NB4 (cell line): Measurements from ENCODE around the gene GLI3.

ENCODE experiments used
- DNase-seq: peaks from one replicate; pipeline ENCODE4 v3.0.0; 2010; ENCODE audit warnings: low read depth
- H3K4me3 ChIP-seq: one replicate; pipeline ENCODE4 v1.5.1; 2011; ENCODE audit warnings: mild to moderate bottlenecking, low read depth, low read length, moderate library complexity
- MAX ChIP-seq: IDR thresholded peaks from 2 replicates; pipeline ENCODE4 v1.6.1; 2011; ENCODE audit warnings: low read depth, low read length
- MYC ChIP-seq: IDR thresholded peaks from 2 replicates; pipeline ENCODE4 v1.6.1; 2011; ENCODE audit warnings: low read depth, low read length
- POLR2A ChIP-seq: IDR thresholded peaks from 2 replicates; pipeline ENCODE4 v1.6.1; 2011; ENCODE audit warnings: mild to moderate bottlenecking; ENCODE audit not compliant: insufficient read length; ENCODE audit errors: extremely low read depth
- TF ChIP-seq, protein P1 (sequence below): IDR thresholded peaks from one replicate; pipeline ENCODE4 v1.5.1; 2012; ENCODE audit warnings: low read depth, low read length

The GLI3 gene

GRCh38 chr7:41970941-41971340, 266.1 kb downstream of the GLI3 start:
- H3K4me3 ChIP-seq = no peak overlapping the region
- TF ChIP-seq MAX (no peak), MYC (no peak), POLR2A (no peak)
- TF ChIP-seq, protein P1, sequence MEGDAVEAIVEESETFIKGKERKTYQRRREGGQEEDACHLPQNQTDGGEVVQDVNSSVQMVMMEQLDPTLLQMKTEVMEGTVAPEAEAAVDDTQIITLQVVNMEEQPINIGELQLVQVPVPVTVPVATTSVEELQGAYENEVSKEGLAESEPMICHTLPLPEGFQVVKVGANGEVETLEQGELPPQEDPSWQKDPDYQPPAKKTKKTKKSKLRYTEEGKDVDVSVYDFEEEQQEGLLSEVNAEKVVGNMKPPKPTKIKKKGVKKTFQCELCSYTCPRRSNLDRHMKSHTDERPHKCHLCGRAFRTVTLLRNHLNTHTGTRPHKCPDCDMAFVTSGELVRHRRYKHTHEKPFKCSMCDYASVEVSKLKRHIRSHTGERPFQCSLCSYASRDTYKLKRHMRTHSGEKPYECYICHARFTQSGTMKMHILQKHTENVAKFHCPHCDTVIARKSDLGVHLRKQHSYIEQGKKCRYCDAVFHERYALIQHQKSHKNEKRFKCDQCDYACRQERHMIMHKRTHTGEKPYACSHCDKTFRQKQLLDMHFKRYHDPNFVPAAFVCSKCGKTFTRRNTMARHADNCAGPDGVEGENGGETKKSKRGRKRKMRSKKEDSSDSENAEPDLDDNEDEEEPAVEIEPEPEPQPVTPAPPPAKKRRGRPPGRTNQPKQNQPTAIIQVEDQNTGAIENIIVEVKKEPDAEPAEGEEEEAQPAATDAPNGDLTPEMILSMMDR = no peak
- no peak for DNase-seq

DNA sequence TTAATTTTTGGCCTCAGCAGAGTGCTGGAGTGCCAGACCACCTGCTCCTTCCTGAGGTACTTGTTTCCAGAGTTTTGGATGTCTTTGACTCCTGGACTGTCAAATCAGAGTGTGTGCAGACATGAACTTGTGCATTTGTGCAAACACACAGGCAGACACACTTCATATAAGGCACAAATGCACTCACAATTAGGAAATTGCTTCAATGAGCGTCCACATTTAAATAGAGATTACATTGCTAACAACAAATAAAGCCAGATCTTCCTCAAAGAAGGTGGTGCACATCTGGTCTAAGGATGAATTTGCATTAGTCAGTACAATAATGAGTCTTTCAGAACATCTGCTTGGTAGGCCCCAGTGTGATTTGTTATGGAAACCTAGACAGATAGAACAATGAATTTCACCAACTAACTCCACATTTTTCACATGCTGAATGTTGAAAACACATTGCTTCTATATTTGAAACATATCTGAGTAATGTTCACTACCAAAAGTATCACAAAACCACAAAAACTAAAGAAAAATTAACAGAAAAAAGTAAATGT, 267.4 kb downstream of the GLI3 start:
- no peak for TF ChIP-seq POLR2A
- TF ChIP-seq MYC = no peak
- no peak for TF ChIP-seq MAX
- TF ChIP-seq, protein P1 = no peak
- no peak for DNase-seq
- no peak overlapping the region for H3K4me3 ChIP-seq

DNA sequence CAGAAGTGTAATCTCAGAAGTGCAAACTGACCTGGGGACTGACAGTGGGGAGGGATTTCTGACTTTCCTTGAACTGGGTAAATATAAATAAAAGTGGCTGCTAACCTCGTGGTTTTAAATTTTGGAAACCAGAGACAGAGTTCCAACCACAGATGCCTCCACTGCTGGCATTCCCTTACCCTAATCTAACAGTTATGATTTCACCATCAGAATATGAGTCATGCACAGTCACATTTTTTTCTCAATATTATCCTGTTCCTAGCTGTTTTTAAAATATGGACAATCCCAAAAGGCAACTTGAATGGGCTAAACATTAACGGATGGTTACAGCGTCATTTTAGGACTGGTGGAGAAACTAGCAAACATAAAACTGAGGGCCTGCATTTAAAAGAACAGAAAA, 269.9 kb downstream of the GLI3 start:
- DNase-seq = peak; percentile 63
- H3K4me3 ChIP-seq = no peak overlapping the region
- TF ChIP-seq MAX = peak; percentile 41; the same call in 1 of the 2 replicates
- no peak for TF ChIP-seq MYC

- no peak overlapping the region for H3K4me3 ChIP-seq
Measured at GRCh38 chr7:41965951-41966505, 271.0 kb downstream of the GLI3 start.

GRCh38 chr7:41964849-41965745, 271.9 kb downstream of the GLI3 start:
- TF ChIP-seq POLR2A (no peak), MAX (no peak), MYC (no peak)
- TF ChIP-seq, protein P1 = no peak
- DNase-seq = no peak
- no peak overlapping the region for H3K4me3 ChIP-seq

More at GRCh38 chr7:41965951-41966505, 271.0 kb downstream of the GLI3 start:
- DNase-seq = no peak
- no peak for TF ChIP-seq MYC
- TF ChIP-seq, protein P1 = no peak
- TF ChIP-seq MAX = no peak
- no peak for TF ChIP-seq POLR2A

DNA sequence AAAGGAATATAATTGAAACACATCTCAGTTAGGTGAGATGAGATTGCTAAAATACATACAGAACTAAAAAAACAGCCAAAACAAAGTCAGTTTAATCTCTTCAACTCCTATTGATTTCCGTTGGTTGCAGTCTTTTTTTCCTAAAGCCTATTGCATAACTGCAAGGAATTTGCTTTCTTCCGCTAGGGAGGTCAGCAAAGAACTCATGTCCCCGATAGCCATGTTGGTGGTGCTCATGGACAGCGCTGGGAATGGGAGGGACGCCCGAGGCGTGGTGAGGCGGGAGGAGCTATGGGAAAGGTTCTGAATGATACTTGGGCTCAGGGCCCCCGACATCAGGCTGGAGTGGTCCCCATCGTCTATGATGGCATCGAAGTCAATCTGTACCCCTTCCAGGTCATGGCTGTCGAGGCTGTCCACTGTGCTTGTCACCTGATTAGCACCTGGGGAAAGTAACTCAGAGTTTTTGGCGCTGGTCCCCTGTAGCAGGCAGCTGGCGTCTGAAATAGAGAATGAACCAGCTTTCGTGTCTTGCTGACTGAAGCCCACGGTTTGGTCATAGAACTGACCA, 272.7 kb downstream of the GLI3 start:
- DNase-seq = no peak
- H3K4me3 ChIP-seq = no peak overlapping the region
- TF ChIP-seq POLR2A (no peak), MAX (no peak), MYC (no peak)
- TF ChIP-seq, protein P1 = no peak
